ENCODE results near the gene CPO.

CPO gene

DNA sequence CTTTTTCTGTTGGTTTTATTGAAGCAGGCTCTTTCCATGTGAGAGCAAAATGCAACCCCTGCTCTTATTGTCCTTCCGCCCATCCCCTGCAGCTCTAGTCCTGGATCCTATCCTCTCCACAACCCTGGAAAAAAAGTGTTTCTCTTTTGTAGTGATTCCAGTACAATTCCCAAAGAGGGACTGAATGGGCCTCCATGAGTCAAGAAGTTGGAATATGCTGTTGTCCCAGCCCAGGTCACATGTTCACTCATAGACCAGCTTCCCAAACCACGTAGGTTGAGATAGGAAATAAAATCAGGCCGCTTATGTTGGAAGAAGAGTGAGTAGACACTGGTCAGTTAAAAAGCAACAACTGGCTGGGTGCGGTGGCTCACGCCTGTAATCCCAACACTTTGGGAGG, 39.4 kb downstream of the CPO start:
- peak; percentile 48 for DNase-seq

DNA sequence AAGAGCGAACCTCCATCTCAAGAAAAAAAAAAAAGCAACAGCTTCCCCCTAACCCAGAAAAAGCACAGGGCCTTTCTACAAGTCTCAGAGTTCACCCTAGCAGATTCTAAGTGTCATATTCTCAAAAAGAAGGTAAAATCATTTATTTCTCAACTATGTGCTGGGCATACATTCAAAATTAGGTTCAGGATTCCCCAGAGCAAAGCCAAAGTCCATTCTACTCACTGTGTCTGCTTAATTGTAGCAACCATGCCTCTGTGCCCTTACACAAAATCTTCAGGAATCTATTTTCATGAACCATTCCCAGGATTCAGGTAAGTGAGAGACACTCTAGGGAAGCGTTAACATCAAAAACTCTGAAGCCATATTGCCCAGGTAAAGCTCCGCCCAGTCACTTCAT, 40.0 kb downstream of the CPO start:
- DNase-seq, result no peak

DNA sequence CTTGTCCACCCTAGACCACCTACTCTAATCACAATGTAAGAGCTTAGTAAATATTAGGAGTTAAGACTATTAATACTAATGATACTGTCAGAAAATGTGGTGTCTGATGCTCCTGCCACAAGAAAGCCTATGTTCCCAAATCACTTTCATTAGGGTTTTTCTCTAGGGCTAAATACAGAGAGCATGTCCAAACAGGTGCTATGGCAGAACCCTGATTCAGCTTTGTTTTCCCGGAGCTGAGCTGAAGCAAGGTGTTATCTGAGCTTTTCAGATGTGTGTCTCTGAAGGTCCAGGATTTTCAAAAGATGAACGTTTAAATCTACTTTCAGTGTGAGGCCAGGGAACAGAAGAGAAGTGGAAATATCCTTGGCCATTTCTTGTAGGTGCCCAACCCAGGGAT, 40.6 kb downstream of the CPO start:
- DNase-seq, result no peak

DNA sequence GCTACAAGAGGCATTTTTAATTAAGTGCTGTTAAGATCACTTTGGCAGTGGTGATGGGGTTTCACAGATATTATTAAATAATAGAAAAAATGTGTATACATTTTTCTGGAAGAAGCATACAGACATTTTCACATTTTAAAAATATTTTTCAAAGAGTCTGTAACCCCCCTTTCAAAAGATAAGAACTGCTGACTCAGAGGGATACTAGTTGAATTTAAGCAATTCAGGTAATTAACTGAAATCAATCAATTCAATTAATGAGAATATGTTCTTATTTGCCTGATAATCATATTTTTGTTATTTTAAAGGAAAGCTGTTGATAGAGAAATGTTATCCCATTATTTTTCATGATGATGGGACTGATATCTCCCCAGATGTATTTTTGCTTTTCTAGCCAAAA, 41.1 kb downstream of the CPO start:
- no peak for DNase-seq

DNA sequence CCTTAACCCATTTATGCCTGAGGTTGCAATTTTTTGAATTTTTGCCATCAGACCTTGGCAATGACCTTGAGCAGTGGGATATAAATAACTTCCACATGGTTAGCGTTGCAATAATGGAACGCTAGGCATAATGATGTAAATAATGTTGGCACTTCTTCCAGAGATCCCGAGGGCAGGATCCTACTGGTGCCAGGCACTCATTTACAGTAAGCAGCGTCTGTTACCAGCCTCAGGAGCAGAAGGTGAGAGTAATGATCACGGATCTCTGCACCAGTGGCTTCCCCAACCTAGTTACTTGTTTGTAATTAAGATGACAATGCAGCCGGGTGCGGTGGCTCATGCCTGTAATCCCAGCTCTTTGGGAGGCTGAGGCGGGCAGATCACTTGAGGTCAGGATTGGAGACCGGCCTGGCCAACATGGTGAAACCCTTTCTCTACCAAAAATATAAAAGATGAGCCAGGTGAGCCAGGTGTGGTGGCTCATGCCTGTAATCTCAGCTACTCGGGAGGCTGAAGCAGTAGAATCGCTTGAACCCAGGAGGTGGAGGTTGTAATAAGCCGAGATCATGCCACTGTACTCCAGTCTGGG, 41.9 kb downstream of the CPO start:
- DNase-seq, result no peak

DNA sequence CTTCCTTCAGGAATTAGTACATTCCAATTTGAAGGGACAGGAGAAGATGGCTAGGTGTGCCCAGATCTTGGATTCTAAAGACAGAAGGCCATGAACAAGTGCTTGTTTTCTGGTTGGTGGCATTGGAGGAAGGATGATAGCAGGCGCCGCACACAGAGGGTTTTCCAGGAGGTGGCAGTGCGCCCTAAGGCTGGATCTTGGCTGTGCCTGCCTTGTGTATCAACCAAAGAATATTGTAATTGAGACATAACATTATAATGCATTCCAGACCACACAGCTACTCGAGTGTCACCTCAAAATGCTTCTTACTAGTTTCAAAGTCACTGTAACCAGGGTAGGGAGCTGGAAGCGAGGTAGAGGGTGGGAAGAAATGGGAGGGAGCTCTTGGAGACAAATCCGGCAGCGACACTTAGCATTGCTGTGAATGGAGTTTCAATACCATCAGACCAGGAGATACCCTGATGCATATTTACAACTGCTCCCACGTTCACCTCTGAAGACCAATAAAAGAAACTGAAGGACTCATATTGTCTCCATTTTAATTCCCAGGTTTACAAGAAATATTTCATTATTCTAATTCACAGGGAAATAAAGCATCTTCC, 42.5 kb downstream of the CPO start:
- peak; percentile 81 for DNase-seq

DNA sequence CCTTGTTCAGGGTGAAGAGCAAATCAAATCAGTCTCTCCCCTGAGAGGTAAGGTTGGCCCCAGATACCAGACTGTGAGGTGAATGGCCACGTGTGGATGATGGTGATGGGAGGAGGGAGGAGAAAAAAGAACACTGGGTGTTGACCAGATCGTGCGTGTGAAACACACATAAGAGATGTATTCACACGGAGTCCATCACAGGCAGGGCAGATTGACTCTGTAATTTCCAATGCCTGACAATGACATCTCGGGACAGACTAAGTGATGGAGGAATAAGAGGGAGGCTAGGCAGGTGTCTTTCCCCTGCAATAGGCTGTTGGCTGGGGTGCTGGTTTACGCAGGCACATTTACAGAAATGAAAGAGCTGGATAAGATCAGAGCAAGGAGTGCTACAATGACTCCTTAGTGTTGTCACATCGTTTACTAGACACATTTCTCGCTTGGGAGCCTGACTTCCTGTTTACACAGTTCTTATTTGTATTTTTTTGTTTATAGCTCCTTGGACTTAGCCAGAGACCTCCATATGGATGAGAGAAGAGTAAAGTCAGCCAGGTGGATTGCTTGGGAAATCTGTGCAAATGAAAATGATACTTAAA, 43.1 kb downstream of the CPO start:
- DNase-seq, result no peak

DNA sequence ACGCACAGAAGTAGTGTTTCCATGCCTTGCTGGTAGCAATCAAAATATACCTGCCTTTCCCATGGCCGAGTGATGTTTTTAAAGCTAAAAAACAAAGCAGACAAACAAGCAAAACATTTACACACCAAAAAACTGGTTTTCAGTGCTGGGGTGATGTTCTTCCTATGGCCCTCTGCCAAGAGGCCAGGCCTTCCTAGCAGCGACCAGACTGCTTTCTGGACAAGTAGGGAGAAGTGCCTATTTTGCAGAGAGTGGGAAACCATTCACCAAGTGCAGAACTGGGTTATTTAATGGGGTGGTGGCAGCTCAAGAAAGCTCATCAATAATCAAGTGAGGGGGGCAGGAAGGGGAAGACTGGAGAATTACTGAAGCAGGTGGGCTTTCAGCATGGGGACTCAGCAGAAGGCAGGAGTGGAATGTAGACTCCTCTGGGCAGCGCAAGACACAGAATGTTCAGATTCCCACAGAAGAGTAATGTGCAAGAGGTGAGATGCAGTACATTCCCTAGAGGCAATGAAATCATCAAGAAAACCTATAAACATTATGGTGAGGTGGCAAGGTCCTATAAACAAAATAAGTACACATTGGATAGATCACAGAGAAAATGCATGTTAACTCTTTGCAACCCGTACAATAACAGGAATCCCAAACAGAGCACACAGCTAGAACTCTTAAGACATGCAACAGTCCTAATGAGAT, 44.0 kb downstream of the CPO start:
- DNase-seq, result no peak

DNA sequence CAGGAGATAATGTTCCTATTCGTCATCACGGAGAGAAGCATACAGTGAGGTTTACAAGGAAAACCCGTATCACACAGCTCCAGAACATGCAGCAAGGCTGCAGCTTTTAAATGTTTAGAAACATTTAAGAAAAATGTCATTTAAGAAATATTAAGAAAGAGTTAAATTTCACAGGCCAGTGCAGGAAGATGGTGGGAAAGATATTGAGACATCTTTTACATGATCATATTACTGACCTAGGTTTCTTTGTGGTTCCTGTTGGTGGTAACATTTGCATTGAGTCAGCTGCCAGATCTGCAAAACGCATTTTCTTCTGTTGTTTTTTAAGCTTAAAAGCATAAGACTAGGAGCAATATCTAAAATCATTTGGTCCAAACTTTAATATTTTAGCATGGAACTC, 44.9 kb downstream of the CPO start:
- peak; percentile 41 for DNase-seq

DNA sequence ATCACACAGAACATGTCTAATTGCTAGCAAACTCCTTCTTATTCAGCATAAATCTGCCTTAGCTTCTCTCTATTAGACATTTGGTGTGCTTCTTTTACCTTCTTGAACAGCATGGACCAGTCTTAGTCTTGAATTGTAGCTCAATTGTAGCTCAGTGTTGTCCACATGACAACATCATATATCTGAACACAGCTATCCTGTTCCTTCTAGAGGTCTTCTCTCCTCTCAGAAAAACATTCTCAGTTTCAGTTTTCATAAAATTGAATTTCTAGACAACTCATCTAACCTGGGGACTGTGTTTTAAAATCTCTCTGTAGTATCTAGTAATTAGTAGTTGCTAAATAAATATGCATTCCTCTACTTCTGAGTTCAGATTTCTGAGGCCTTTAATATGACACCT, 47.6 kb downstream of the CPO start:
- DNase-seq, result no peak

DNA sequence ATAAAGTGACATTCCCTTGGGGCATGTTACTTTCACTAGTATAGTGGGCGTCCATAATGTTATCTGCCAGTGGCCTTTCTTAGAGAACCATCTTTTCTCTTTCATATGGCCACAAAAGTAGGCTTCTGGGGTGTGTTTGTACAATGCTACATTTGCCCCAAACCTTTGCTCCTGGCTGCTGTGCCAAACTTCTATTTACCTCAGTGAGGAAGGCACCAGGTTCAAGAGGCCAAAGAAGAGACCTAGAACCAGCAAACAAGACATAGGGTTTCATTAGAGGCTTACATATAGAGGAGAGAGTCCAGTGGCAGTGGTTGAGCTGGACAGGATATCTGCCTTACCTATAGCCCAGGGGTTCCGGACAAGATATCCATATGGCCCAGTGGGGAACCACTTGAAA, 48.5 kb downstream of the CPO start:
- no peak for DNase-seq

DNA sequence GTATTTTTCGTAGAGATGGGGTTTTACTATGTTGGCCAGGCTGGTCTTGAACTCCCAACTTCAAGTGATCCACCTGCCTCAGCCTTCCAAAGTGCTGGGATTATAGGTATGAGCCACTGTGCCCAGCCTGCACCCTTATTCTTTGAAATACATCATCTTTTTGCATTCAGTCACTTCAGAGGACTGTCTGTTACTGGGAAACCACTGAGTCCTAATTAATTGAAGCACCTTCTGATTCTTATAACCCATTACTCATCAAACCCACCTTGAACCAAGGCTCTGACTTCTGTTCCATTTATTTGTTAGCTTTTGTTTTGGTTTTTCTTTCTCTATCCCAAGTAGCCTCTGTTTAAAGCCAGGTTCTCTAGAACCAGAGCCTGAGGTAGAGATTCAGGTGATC, 49.6 kb downstream of the CPO start:
- DNase-seq, result no peak

DNA sequence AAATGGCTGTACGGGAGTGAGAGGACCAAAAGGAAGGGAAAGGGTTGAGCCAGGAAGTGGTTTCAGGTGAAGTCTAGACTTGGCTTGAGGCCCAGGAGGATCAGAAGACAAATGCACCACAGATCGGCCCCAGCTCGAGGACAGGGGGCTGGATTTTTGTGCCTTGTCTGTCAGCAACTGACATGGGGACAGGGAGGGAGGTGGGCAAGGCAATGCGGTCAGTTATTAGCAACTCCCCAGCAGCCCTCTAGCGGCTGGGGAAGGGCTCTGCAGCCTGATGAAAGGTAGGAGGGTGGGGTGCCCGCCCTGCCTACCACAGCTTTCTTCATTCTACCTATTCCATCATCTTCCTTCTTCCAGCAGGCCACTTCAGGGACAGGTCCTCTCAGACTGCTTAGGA, 50.0 kb downstream of the CPO start:
- peak; percentile 19 for DNase-seq

DNA sequence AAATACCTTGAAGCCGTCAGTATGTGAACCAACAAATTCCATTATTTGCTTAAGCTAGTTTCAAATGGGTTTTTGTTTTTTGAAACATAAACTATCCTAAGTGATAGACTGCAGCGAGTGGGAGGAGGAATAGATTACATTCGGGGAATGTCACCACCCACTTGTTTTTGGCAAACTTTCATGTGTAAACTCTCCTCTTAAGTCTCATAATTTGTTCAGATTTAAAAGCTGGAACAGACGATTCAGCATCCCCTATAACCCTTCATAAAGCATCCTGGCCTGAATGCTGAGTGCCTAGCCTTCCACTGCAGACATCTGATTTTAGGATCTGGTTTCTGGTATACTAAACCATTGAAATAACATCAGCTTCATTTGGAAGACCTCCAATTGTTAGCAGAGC, 51.0 kb downstream of the CPO start:
- no peak for DNase-seq

DNA sequence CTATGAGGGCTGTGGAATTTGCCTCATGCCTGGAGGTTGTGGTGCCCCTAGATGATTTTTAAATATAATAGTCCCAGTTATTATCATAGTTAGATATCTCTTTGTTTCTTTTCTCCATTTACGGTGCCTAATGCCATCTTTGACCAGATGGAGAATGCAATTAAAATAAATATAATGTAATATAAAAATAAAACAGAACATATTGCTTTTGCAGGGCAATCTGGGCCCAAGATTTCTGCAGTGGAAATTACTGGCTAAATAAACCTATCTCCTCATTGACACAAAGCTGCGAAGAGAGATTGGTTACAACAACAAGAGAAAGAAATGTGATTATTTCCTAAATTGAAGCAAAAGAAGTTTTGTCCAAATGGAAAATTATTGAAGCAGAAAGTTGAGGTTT, 51.8 kb downstream of the CPO start:
- no peak for DNase-seq

DNA sequence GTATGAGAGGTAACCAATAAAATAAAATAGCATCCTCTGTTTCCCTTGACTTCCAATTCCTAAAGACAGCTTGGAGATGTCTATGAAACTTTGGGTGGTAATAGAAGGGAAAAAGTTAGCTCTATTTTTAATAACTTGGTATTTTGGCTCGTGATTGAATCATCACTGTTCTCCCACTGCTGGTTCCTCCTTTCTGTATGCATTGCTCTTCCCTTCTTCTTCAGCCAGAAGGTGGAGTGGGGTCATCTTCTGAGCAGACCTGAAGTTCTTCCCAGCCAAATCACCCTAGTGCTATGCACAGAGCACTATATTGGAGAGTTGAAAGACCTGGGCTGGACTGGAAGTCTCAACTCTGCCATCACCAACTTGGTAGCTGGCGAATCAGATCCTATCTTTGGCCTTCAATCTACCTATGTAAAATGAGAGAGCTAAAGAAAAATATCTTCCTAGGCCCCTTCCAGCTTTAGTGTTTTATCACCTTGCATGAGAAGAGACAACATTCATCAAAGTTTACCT, 54.1 kb downstream of the CPO start:
- peak; percentile 12 for DNase-seq

DNA sequence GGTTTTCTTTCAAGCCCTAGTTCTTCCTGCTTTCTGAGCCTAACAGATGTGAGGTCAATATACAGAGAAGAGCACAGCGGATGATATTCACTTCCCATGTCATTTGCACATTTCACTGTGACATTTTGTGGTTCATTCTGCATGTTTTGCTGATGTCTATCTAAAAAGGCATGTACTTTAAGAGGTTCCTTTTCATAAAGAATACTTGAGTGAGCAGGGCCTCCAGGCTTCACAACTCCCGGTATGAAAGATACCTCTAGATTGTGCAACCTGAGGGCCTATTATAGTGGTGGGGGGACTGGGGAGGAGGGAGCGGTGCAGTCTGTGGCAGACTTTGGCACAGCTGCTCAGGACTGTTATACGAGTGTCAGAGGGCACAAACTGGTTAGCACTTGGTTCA, 54.6 kb downstream of the CPO start:
- DNase-seq, result peak; percentile 54

DNA sequence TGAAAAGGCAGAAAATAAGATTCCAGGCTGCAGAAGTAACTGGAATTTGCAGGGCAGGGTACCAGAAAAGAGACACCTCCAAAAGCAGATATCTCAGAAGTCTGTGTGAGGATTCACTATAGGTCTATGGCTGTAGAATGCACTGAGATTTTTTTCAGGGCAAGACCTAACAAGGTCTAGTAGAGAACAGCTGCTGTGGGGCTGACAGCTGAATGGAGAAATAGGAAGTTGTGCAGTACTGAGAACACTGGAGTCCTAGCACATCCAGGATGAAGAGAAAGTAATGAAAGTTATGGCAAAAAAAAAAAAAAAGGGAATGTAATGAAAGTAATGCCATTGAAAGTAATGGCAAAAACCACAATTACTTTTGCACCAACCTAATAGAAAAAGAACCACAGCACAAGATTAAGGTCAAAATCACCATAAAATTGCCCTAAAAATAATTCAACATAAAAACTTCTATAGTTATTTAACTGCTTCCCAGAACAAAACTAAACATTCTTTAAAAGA, 57.3 kb downstream of the CPO start:
- no peak for DNase-seq

DNA sequence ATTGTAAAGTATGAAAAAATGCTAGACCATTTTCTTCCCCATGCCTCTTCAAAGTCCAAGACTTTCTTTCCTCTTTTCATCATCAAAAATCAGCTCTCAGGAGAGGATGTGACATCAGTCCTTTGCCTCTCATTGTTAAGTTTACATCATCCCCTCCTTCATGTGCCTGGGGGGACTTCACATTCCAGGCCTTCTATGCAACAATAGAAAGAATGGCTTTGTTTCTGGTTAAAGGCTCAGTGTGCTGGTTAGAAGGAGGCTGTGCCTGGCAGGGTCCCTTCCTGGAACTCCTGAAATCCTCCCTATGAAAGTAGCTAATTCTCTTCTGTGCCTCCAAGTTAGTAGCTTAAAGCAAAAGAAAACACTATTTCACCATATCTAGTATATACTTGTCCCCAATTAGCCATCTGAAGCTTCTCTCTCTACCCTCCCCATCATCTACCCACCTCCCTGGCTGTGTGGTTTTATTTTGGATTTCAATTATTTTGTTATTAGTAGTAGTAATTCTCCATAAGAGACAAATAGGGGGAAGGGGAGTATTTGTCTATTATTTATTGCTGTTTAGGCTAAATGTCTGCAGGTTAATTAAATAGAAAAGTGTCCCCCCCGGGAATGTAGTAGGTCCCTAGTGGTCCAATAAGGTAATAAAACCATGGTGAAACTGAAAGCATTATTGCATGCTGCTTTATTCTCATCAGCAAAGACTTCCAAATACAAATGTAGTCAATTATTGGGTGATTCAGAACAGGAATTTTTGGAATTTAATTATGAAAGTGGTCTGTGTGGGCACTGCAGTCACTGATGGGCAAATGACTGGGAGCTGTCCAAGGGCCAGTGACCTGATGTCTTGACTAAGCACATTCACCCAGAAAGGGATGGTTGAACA, 69.0 kb downstream of the CPO start:
- peak; percentile 54 for DNase-seq

DNA sequence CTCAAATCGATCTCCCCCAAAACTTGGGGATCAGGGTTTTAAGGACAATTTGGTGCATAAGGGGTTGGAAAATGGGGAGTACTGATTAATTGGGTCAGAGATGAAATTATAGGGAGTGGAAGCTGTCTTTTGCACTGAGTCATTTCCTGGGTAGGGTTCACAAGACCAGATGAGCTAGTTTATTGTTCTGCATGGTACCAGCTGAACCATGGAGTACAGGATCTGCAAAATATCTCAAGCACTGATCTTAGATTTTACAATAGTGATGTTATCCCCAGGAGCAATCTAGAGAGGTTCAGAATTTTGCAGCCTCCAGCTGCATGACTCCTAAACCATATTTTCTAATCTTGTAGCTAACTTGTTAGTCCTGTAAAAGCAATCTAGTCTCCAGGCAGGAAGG, 73.1 kb downstream of the CPO start:
- DNase-seq, result no peak

DNA sequence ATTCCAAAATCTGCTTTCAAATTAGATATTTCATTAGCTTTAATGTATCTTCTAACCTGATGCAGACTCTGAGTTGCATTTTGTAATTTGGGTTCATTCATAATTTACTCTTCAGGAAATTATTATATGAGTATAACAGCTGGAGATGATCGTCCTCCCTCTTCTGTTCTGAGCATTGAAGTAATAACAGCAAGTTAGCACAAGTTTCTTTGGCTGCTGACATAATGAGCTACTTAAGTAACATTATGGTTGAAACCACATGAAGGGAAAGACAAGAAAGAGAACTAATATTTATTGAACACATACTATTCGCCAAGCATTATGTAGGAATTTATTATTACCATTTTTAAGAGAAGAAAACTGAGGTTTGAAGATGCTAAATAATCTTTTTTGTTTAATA, 75.1 kb downstream of the CPO start:
- DNase-seq, result no peak

DNA sequence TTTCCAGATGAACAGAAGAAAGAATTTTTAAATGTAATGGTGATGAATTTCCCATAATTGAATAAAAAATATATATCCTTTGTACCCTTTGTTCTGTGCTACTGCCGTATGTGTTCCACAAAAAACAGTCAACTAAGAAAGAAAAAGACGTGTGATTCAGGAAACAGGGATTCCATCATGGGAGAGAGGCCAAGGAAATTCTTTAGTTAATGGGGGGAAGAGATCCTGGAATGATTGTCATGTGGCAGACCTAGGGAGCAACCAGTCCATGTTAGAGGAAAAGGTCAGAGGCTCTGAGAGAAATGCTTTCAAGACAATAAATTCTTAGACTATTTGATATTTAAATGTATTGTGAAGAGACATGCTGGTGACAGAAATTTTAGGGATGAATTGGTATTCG, 76.6 kb downstream of the CPO start:
- peak; percentile 70 for DNase-seq

All from fibroblast of skin of right biceps (primary cell).